HepG2 (cell line): ENCODE data around the gene RHBDF2. TPM values are rescaled to one million over a fixed set of nuclear protein-coding genes. Genes with fewer than 3 reads are reported as not detected.

Experiments used
- HOXA3 ChIP-seq: sonication (generic); formaldehyde crosslinking; IDR thresholded peaks from 2 replicates; pipeline ENCODE4 v1.5.0; 2020; ENCODE audit warnings: missing genetic modification reagents
- SRSF1 ChIP-seq: fragments of 200-400 bp; formaldehyde crosslinking; optimal IDR thresholded peaks from 2 replicates; pipeline ENCODE3; 2017; ENCODE audit warnings: mild to moderate bottlenecking, low read depth, low read length, moderate library complexity
- ZFP36 ChIP-seq: fragments of 150-350 bp; IDR thresholded peaks from 2 replicates; pipeline ENCODE4 v1.6.1; 2018; ENCODE audit warnings: borderline replicate concordance, low read length, low read depth; ENCODE audit not compliant: partially characterized antibody
- ZNF263 ChIP-seq: sonication (generic); formaldehyde crosslinking; IDR thresholded peaks from 2 replicates; pipeline ENCODE4 v1.4.0; 2020; ENCODE audit warnings: missing genetic modification reagents
- ZNF569 ChIP-seq: sonication (generic); formaldehyde crosslinking; IDR thresholded peaks from 2 replicates; pipeline ENCODE4 v1.5.0; 2020; ENCODE audit warnings: mild to moderate bottlenecking, missing genetic modification reagents, moderate library complexity, borderline replicate concordance
- polyA plus RNA-seq, 8 experiments: library from polyadenylated mRNA; depleted of rRNA in 3 of 8; stranded (reverse) in 7 of 8; unstranded in 1 of 8; fragments of >200 nt; fragmentation: Illumina TruSeq in 4 of 8; extraction: Trizol in 4 of 8; gene quantifications; 2 replicates each; pipeline versions ENCODE4 v1.2.1 to v1.2.3, GENCODE V29; 2011 to 2016; ENCODE audit warnings: low read depth in 4 of 8, missing spikeins in 1 of 8, mixed read lengths in 1 of 8; ENCODE audit not compliant: insufficient read depth in 1 of 8
- total RNA-seq, 5 experiments: library from RNA; depleted of rRNA; stranded (reverse); fragments of >200 nt; fragmentation: Illumina TruSeq; extraction: Trizol; gene quantifications; 2 replicates each; pipeline ENCODE4 v1.2.3, GENCODE V29; 2016; ENCODE audit warnings: low read depth in 1 of 5
- TF ChIP-seq, protein P1 (sequence below): sonication (generic); formaldehyde crosslinking; IDR thresholded peaks from 2 replicates; pipeline ENCODE4 v1.4.0; 2020; ENCODE audit warnings: missing genetic modification reagents
- TF ChIP-seq, protein P2 (sequence below): sonication (generic); formaldehyde crosslinking; IDR thresholded peaks from 2 replicates; pipeline ENCODE4 v1.5.0; 2020; ENCODE audit warnings: missing genetic modification reagents, mild to moderate bottlenecking, borderline replicate concordance
- TF ChIP-seq, protein P3 (sequence below): IDR thresholded peaks from 2 replicates; pipeline ENCODE4 v1.6.1; 2012; ENCODE audit warnings: low read depth, low read length, improper control_type of control experiment

The RHBDF2 gene
- total and polyA plus RNA-seq, 2 of the 13 experiments (the other 11 are each of a cell fraction or from before 2014, with no cell fraction given) = 7.8 to 24.2 TPM

DNA sequence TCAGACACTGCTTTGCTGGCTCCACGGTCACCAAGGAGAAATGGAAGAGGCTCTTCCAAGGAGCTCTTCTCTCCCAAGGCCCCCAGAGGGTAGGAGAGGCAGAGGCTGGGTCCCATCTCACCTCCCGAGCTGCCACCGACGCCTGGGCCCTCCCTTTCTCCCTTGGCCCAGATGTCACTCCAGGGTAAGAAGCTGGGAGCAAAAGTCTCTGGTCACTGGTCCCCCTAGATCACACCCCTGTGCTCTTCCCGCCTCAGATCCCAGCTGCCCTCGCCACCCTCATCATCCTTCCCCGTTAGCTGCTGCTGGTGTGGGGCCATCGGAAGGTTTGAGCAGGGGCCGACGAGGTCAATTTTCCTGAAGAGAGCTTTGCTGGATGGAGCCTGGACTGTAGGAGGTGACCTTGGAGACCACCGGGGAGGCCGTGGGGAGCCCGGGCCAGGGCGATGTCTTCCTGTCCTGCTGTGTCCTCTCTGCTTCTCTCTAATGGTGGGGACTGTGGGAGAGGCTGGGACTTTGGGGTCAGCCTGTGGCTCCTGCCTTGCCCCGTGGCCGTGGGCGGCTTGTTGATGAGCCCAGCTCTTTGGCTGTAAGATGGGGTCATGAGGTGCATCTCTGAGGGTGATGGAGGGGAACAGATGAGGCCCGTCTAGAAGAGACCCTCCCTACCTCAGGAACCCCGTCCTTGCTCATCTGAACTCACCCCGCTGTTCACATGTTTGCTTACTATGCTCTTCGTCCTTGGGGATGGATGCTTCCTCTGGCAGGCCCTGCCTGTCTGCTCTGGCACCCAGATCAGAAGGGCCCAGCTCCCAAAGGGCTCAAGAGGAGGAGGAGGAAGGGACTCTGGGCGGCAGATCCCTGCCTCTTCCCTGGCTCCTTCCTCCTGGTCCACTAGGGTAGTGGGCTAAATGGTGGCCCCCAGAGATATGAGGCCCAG is 11.4 kb upstream of the RHBDF2 start (continued):
- TF ChIP-seq, protein P1, sequence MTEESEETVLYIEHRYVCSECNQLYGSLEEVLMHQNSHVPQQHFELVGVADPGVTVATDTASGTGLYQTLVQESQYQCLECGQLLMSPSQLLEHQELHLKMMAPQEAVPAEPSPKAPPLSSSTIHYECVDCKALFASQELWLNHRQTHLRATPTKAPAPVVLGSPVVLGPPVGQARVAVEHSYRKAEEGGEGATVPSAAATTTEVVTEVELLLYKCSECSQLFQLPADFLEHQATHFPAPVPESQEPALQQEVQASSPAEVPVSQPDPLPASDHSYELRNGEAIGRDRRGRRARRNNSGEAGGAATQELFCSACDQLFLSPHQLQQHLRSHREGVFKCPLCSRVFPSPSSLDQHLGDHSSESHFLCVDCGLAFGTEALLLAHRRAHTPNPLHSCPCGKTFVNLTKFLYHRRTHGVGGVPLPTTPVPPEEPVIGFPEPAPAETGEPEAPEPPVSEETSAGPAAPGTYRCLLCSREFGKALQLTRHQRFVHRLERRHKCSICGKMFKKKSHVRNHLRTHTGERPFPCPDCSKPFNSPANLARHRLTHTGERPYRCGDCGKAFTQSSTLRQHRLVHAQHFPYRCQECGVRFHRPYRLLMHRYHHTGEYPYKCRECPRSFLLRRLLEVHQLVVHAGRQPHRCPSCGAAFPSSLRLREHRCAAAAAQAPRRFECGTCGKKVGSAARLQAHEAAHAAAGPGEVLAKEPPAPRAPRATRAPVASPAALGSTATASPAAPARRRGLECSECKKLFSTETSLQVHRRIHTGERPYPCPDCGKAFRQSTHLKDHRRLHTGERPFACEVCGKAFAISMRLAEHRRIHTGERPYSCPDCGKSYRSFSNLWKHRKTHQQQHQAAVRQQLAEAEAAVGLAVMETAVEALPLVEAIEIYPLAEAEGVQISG (CRISPR knock-in tag) = peak; percentile 37; the same call in 1 of the 2 replicates
- TF ChIP-seq, protein P2, sequence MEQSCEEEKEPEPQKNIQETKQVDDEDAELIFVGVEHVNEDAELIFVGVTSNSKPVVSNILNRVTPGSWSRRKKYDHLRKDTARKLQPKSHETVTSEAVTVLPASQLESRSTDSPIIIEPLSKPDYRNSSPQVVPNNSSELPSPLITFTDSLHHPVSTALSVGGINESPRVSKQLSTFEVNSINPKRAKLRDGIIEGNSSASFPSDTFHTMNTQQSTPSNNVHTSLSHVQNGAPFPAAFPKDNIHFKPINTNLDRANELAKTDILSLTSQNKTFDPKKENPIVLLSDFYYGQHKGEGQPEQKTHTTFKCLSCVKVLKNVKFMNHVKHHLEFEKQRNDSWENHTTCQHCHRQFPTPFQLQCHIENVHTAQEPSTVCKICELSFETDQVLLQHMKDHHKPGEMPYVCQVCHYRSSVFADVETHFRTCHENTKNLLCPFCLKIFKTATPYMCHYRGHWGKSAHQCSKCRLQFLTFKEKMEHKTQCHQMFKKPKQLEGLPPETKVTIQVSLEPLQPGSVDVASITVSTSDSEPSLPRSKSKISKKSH (CRISPR knock-in tag) = 0 out of 2 replicates have a peak, but pooled peaks have one; percentile 11
- TF ChIP-seq ZNF263 (CRISPR knock-in tag) (0 out of 2 replicates have a peak, but pooled peaks have one; percentile 24), ZNF569 (CRISPR knock-in tag) (0 out of 2 replicates have a peak, but pooled peaks have one; percentile 68), SRSF1 (no peak), HOXA3 (CRISPR knock-in tag) (peak; percentile 35; the same call in 1 of the 2 replicates), ZFP36 (no peak)
- TF ChIP-seq, protein P3, sequence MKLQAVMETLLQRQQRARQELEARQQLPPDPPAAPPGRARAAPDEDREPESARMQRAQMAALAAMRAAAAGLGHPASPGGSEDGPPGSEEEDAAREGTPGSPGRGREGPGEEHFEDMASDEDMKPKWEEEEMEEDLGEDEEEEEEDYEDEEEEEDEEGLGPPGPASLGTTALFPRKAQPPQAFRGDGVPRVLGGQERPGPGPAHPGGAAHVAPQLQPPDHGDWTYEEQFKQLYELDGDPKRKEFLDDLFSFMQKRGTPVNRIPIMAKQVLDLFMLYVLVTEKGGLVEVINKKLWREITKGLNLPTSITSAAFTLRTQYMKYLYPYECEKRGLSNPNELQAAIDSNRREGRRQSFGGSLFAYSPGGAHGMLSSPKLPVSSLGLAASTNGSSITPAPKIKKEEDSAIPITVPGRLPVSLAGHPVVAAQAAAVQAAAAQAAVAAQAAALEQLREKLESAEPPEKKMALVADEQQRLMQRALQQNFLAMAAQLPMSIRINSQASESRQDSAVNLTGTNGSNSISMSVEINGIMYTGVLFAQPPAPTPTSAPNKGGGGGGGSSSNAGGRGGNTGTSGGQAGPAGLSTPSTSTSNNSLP = no peak
